GM21529 (cell line): ENCODE data around the gene HS6ST3.
"Not testable (repeated sequence)": the region's sequence is repeated elsewhere in the genome, so short reads cannot be mapped to it uniquely, and the experiment has no call there.

Source experiments
- ATAC-seq: cut with Tn5 transposase; IDR thresholded peaks from one replicate; pipeline ENCODE4 v1.9.1; 2021; ENCODE audit not compliant: unreplicated experiment

HS6ST3 gene

DNA sequence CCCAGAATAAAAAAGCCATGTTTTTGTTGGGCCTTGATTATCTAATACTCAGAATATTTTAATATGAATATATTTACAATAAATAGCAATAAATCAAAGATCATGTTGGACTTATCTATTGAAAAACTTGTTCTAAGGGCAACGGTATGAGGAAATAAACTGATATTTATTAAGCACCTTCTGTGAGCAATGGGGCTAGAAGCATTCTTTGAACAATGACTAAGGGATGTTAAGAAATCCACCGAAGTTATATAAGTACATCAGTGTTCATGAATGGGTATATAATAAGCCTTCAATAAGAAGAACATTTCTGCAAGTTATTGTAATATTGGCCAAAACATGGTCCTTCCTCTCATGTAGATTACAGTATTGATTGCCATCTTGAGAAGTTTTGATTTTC is 682.5 kb downstream of the HS6ST3 start:
- ATAC-seq = no peak

DNA sequence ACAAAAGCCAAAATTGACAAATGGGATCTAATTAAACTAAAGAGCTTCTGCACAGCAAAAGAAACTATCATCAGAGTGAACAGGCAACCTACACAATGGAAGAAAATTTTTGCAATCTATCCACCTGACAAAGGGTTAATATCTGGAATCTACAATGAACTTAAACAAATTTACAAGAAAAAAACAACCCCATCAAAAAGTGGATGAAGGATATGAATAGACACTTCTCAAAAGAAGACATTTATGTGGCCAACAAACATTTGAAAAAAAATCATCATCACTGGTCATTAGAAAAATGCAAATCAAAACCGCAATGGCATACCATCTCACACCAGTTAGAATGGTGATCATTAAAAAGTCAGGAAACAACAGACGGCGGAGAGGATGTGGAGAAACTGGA is 688.4 kb downstream of the HS6ST3 start:
- ATAC-seq = not testable (repeated sequence)

DNA sequence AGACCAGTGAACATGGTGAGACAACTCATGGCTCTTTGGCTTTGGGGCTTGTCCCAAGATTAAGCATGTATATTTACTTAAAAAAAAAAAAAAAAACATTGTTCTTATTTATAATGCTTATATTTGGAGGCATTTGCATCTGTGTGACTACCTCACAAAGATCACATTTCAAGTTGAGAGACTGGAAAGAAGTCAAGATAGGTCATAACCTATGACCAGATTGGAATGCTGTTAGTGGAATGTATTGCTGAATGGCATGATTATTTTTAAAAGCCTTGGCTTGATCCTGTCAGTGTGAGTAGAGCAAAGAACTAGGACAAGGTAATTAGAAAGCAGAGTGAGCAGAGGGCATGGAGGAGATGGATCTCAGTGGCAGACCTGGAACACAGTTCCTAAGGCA is 689.8 kb downstream of the HS6ST3 start:
- no peak for ATAC-seq

DNA sequence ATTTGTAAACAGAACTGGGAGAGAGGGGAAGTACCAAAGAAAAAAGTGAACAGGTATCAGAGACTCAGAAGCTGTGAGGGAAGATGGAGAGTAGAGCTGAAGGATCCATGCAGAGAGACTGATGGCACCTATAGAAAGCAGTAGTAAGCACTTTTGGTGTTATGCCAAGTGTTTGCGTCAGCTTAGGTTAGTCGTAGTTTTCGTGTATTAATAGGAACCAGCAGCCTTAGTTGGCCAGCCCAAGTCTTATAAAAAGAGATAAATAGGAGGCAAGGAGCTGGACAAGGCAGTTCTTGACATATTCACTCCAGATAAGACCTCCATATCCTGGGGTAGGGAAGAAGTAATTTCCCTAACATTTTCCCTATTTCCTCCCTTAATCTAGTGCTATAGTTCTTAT is 690.2 kb downstream of the HS6ST3 start:
- no peak for ATAC-seq

DNA sequence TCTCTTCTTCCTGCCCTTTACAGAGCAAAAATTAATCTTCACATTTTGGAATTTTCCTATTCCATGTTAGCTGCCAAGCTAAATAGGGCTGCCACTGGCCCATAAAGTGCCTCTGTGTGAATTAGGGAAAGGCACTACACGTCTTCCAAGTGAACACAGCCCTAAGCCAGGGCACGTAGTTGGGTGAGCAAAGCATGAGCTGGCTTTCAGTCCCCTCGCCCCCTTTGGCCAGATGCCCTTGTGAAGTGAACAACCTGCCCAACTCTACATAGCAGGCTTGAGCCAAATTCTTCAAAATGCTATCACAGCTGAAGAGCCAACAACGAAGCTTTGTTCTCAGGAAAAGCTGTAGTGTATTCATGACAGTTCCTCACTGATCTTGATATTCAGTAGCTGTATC is 691.2 kb downstream of the HS6ST3 start:
- ATAC-seq = no peak

DNA sequence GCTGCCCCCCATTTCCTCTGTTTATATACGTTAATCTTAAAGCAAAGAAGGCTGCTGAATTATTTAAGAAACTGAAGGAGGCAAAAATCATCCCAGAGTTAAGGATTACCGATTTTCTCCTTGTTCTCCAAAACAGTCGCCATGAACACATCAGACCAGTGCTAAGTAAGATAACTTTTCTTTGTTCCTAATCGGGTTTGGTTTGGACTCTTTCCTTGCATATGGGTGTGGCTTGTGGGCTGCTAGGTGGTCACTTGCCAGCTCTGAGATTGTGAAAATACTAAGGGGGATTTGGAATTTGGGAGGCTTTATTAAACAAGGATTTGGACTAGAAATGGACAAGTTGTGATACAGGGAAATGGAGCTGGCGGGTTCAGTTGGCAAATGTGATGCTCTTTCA is 692.3 kb downstream of the HS6ST3 start:
- no peak for ATAC-seq

DNA sequence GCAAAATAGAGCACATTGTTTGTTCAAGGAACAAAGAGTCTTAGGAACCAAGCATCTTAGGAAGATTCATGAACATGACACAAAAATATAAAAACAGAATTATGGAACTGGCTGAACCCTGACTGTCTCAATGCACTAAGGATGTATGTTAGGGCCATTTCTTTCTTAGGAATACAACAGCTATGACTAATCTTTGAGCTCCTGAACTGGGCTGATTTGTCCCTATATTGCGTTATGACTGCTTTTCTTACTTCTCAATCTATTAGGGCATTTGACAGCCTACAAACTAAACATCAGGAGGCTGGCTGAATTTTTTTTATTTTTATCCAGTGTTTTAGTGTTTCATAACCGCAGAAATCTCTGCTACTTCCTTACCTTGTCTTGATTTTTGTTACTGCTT is 693.1 kb downstream of the HS6ST3 start:
- no peak for ATAC-seq

DNA sequence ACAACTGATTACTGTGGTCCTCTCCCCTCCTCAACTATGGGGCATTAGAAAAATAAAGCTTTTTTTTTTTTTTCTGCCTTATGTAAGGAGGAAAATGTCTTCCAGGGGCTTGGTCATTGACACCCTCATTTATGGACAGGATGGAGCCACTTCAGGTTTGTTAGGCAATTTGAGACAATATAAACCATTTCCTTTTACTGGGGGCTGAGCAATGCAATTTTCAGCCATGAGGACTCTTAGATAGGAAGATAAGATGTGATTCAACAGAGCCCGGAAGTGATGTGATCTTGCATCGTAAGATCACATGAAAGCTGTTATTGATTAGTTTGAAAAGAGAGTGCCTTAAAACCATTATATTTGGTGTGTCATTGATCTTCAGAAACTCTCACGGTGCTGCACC is 693.6 kb downstream of the HS6ST3 start:
- no peak for ATAC-seq

DNA sequence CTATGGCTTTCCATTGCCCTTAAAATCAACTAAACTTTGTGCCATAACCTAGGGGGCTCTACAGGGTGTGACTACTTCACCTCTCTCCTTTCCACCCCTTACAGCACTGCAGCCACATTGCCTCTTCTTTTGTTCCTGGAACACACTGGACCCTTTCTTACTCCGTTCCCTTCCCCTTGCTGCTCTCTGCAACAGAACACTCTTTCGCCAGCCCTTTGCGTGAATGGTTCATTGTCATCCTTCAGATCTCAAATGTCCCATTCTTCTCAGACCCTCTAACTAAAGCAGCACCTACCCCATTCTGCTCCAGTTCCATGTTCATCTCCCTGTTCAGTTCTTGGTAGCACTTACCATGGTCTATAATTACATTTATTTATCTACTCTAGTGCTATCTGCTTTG is 696.1 kb downstream of the HS6ST3 start:
- no peak for ATAC-seq

DNA sequence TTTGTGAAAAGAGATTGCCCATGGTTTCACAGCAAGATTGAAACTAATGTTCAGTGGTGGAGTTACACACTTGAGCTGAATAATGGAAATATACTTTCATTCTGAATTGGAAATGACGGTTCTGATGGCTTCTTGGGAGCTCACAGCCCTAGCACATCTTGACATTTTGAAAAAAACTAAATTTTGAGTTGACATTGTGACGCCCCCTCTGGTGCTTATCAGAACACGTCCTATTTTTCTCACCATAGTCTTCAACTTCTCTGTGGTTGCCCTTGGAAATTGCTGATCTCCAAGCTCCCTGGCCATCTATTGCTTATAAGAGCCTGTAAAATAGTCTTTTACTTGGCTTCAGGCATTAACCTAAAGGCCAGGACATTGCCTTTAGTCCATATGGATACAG is 702.3 kb downstream of the HS6ST3 start:
- no peak for ATAC-seq

DNA sequence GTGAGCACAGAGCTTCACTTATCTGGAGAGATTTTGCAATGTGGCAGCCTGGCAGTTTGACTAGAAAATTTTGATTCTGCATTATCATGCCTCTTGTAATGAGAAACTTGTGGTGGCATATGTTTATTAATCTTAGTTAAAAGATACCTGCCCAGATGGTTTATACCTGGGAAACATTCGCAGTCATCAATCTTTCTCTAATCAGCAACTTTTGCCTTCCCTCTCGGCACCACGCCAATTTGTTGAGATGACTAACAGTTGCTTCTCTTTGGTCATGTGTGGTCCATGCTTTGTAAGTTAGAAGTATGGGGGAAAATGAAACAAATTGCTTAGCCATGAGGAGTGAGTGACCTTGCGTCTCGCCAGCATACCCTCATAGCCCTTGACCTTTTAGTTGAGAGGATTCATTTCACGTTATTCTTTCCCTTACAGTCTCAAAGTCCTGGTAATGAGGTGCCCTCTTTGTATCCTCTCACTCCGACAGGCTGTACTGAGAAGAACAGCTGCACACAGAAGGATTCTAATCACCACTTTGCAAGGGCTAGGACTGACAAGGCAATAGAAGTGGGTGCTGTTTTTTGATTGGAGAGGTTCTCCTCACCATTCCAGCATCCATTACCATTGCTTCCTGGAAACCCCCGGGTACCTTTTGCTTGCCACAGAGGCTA is 703.0 kb downstream of the HS6ST3 start:
- ATAC-seq = no peak

DNA sequence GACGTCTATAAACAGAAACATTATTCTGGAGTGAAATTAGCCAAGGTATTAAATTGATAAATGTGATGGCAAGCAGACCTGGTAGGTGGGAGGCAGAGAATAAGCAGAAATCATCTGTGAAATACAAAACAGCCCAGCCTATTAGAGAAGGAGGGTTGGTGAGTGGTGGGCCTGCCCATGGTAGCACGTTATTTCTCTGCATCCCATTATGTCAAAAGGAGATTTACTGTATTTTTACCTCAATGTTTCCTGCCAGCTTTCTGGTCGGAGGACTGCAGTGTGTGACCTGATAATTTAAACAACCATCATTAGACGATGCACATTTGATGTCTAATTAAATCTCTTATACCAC is 703.5 kb downstream of the HS6ST3 start:
- no peak for ATAC-seq

DNA sequence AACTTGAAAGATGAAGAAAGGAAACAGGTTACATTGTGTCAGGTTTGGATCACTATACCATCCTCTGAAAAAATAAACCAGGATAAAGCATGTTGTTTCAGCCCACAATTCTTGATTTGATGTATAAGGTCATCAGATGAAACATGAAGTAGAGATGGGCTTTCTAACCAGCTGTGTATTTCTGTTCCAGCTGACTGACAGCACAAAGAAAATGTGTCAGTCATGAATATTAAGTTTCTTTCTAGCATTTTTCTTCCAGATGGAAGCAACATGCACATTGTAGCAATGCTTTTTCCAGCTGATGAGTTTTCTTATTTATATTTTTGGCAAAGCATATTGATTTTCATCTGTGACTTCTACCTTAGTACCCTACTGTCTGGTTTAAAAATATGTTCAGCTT is 704.8 kb downstream of the HS6ST3 start:
- ATAC-seq = no peak

DNA sequence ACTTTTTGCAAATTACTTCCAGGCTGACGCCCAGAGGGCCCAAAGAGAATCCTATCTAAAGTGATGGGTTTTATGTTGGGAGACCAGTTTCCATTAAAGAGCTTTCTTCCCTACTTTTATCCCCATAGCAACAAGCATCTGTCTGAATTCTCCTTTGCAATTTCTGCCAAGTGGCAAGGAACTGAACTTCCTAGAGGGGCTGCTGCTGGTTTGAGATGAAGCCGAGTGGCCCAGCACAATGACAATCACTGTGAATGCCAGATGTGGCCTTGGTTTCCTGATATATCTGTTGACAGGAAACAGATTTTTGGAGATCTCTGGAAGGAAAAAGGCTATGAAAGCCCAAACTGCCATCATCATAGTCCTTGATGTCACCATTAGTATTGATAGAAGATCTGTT is 705.8 kb downstream of the HS6ST3 start:
- no peak for ATAC-seq

DNA sequence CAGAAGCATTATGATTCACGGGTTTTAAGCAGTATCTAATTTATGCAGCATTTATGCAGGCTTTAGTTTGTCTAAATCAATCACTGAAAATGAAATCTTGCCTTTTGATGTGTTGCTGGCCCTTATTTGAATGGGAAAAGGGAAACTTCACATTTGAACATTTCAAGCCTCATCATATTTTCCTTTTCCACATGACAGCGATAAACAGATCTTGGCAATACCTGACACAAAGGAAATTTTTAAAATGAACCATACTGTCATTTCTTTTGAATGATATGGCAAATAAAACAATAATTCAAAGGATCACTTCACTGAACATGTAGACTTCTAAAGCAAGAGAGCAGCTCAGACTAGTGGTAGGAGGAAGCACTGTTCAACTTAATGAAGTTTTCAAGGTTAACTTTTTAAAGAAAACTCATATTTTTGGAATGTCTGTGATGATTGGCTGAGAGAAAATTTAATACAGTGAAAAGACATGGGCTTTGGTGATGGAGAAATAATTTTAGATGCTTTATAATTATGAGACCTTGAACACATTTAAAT is 706.3 kb downstream of the HS6ST3 start:
- no peak for ATAC-seq

DNA sequence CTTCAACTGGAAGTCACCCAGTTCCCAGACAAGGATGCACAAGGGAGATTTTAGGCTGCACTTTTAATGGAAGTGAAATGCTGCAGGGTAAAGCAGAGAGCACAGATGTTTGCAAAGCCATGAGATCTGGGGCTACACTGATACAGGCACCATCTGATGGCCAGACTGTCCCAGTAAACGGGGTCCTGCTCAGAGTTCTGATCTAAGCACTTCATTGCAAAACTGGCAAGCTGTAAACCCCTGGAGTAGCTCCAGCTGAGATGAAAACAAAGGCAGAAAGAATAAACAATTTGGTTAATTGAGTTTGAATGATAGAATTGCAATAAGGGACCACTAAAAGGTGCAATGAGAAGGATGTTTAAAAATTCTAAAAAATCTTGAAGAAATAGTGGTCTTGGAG is 707.2 kb downstream of the HS6ST3 start:
- ATAC-seq = no peak

DNA sequence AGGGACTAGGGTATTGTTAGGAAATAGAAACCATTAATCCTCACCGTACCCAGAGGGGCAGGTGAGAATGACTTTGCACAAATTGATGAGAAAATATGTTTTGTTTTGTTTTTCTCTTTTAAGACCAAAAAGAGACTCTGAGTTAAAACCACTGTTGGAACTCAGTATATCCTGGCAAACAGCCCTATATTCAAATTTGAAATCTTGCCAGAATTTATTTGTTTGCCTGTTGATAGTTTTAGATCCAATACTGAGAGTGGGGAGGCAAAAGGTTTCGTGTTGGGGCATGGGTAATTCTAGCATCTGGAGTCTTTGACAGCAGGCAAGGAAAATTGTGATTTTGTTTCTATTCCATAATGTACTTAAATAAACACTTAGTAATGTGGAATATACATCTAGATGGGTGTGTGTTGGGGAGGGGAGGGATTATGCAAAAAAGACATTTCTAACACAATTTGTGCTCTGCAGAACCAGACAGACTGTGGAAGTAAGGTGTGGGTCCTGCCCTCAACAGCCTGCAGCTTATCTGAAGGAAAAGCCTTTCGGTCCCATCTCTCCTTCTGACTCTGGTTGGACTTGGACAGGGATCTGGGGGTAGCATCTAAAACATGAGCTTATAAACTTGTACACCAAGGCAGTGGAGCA is 713.7 kb downstream of the HS6ST3 start:
- no peak for ATAC-seq

DNA sequence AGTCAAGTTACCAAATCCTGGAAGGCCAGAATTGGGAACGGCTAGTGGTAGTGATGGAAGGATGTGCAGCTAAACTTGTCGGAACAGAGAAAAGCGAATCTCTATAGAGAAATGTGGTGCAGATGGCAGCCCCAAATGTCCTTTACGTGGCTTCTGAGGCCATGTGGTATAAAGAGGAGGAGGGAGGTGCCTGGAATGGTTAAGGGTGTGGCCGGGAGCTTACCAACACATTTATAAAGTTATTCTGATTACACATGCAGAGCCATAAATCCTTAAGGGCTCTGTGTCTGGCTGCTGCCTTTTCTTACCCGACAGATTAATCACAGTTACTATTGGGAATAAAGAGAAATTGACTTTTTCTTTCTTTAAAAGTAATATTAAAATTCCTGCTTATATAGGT is 714.3 kb downstream of the HS6ST3 start:
- no peak for ATAC-seq

DNA sequence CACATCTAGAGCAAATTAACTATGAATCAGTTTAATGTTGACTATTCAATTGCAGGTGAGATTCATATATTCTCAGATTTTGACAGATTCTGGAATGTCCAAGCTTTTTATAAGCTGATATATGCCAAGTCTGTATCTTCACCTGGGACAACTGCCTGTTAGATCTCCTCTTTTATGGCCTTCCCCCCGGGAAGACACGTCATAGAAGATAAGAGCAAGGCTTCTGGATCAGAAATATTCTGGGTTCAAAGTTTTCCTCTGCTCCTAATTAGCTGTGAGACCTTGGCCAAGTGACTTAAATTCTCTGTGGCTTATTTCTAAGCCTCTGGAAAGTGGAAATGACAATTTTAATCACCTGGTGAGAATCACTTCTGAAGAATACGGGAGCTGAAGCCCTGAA is 716.8 kb downstream of the HS6ST3 start:
- no peak for ATAC-seq

DNA sequence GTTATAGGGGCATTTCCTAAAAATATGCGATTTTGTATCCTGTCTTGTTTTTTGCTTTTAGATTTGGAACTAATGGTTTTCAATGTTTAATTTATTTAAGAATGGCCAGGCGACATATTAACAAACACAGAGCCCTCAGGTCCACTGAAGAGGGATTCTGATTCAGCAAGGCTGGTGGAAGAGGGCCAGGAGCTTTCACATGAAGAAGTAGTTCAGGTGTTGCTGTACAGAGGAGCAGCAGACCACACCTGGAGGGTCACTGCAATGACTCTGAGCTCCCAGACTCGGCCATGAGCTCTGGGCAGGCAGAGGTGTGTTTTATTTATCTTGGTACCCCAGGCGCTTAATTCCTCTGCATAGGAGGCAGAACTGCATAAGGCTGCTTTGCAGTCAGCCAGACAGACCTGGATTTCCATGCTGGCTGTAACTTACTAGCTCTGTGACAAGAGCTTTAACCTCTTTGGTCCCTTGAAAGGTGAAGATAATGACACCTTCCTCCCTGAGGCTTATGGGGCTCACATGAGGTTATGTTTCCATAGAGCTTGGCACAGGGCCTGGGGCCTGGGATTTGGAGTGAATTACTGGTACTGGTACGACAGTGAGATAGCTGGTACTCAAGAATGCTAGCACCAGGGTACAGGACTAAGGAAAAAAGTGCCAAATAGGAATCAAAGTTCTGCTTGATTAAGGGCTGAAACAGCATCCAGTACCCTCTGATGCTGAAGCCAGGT is 719.6 kb downstream of the HS6ST3 start:
- ATAC-seq = no peak

DNA sequence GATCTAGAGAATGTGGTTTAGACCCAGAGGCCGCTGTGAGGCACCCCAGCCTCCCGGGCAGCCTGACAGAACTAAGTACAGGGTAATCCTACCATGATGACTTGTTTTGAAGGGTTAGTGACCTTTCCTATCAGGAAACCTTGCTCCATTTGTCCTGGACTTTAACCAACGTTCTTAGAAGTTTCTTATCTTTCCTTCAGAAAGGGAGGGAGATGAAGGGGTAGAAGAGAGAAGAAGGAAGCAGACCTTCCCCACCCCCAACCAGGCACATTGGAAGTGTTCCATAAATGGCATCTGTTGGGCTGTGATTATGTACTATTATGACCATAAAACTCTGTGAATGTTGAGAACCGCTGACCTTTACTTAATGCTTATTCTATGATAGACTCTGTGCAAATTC is 720.2 kb downstream of the HS6ST3 start:
- ATAC-seq = no peak

DNA sequence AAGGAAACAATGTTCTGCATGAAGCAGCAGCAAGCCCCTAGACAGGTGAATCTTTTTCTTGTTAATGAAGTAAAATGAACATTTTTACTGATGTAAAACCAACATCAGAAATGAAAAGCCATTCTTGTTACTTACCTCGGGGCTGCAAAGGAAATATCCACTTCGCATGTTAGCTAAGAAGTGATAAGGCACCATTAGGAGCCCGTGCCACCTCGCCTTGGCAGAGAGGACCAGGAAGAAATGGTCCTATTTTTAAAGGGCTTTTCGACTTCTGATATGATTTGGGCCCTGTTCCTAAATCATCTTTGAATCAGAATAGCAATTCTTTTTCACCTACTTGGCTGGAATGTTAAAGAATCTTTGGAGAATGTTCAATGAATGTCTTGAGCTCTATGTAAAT is 721.1 kb downstream of the HS6ST3 start:
- no peak for ATAC-seq
